Kidney epithelial cell (primary cell): Measurements from ENCODE around the gene HNRNPR. TPM values are rescaled to one million over a fixed set of nuclear protein-coding genes. Genes with fewer than 3 reads are reported as not detected.

Source experiments
- total RNA-seq: library from RNA; depleted of rRNA; stranded (reverse); fragments of >200 nt; gene quantifications from 2 replicates; pipeline ENCODE4 v1.2.3, GENCODE V29; 2015

The HNRNPR gene
- total RNA-seq, 1 donor from 2014 or later, result 82.2 TPM

Other genes with a start within 250 kb of the HNRNPR start
- 27.1 and 32.4 TPM in 2 replicates for gene LUZP1, start 175.4 kb downstream of the HNRNPR start, total RNA-seq
- 1.6 and 2.0 TPM in 2 replicates for gene HTR1D, start 126.8 kb downstream of the HNRNPR start, total RNA-seq
- 7.3 and 11.7 TPM in 2 replicates for gene ZNF436, start 25.6 kb upstream of the HNRNPR start, total RNA-seq
- gene TCEA3, start 80.5 kb upstream of the HNRNPR start, total RNA-seq, result 3.7 and 6.8 TPM in 2 replicates
- gene ASAP3, start 139.9 kb upstream of the HNRNPR start, total RNA-seq, result 17.7 and 27.1 TPM in 2 replicates
- gene E2F2, start 186.9 kb upstream of the HNRNPR start, total RNA-seq, result 0.07 and 0.13 TPM in 2 replicates
- 76.6 and 77.5 TPM in 2 replicates for gene ID3, start 215.2 kb upstream of the HNRNPR start, total RNA-seq